GM21825 (cell line): Measurements from ENCODE around the gene PEX14.

ENCODE experiments used
- ATAC-seq: cut with Tn5 transposase; IDR thresholded peaks from one replicate; pipeline ENCODE4 v1.9.1; 2021; ENCODE audit warnings: mild to moderate bottlenecking, moderate library complexity; ENCODE audit not compliant: unreplicated experiment

Gene PEX14

GRCh38 chr1:10515976-10516750 is 41.4 kb downstream of the PEX14 start:
- ATAC-seq: no peak

DNA sequence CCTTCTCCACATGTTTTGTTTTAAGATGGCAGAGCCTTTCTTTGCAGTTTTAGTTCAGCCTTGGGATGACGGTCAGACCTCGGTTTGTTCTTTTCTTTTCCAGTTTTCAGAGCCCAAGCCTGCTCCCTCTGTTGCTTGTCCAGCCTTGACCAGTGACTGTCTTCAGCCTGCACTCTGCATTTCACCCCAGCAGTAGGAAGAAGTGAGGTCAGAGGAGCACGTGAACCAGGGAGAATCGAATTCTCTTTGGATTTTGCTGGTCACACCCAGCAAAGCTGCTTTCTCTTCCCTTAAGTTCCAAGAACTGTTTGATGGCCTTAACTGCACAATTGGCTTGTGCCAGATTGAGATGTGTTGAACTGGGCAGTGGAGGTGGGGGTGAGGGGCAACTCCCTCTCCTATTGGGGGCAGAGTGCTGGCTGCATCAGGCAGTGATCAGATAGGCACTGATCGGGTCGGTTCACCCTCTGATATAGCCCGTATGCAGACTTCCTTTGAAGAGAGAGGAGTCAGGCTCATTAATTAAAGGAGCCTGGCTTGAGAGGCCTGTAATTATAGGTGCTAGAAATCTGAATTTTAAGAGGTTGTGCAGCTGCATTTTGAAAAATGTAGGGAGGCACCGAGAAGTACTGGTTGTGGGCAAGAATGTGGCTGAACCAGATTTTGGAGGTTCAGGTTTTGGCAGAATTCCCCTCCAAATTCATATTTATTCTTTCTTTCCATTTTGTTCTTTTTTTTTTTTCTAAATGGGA is 42.4 kb downstream of the PEX14 start:
- ATAC-seq: no peak

DNA sequence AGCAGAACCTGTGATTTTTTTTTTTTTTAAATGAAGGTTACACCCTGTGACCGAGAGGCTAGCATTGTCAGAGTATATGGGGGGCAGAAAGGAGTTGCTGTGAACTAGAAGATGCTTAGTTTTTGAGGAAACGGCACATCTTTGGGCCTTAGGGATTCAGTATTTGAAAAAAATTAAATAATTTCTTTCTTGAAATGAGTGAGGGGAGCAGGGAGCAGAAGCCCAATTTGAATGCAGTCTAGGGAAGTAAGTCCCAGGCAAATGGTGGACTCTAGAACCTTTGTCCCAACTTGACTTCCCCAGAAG is 42.9 kb downstream of the PEX14 start:
- ATAC-seq: no peak

DNA sequence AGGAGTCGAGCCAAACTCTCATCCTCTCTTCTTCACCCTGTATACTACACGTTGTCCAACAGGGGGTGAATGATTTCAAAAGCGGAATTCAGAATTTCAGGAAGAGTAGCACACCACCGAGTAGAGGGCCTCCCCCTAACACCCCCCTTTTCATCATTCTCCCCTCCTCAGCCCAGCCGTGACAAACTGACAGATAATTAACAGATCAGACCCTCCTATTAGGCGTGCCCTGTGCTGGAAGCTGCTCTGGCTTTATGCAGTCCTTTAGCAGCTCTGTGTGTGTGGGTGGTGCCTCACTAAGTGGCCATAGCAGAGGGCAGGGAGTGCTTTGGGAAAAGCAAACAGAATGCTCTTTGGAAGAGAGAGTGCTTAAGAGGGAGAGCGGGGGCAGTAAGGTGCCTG is 44.3 kb downstream of the PEX14 start:
- ATAC-seq: no peak

DNA sequence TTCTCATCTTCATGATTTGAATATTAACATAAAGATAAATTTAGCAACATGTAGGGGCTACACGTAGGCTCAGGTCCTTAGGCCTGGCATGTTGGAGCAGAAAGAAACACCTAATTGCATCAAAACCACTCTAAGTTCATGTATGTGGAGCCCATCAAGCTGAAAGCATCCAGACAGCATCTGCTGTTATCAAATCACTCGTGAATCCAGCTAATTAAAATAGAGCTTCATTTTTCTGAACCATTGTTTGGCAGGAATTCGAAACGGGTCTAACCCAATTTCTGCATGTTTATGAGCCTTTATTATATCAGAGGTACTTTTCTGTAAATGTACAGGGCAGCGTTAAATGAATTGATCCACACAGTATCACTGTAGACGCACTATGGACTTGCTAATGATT is 45.7 kb downstream of the PEX14 start:
- ATAC-seq: no peak

DNA sequence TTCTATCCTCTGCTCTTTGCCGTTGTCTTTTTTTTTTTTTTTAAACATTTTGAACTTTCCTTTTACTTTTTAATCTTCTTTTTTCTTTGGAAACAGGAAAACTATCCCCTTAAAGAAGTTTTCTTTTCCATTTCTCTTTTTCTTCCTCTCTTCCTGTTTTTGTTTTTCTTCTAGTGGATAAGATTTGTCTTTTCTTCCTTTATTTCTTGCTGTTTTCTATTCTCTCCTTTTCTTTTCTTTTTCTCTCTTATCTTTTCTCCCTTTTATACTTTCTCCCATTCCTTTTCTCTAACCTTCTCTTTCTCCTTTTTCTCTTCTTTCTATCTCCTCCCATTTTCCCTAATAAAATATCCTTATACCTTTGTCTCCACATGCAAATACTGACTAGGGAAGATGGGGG is 46.2 kb downstream of the PEX14 start:
- no peak for ATAC-seq

DNA sequence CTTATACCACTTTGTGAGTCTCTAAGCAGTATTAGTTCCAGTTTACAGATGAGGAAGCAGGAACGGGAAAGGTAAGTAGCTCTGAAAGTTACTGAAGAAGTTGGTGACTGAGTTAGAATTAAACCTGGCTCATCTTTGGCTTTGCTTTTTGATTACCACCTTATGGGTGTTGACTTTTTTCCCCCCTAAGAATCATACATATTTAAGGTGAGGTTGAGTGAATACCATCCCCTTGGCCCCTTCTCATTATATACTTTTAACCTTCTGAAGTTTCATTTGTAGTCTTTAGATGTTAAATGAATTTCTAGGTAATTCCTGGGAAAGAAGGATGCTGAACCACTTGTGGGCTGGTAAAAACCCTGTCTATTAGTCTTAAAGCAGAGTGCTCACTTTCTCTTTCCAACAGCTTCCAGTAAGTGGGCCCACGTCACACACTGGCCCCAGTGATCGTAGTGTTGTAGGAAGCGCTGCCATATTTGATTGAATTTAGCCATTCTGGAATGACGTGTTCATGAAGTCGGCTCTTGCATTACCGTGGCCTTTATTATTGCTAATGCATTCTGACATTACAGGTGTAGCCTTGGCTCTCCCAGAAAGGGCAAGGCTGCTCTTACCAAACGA is 46.9 kb downstream of the PEX14 start:
- no peak for ATAC-seq

- ATAC-seq: no peak
These were observed 47.6 kb downstream of the PEX14 start for GRCh38 chr1:10522322-10522860.

GRCh38 chr1:10525208-10525607 is 50.5 kb downstream of the PEX14 start:
- no peak for ATAC-seq

DNA sequence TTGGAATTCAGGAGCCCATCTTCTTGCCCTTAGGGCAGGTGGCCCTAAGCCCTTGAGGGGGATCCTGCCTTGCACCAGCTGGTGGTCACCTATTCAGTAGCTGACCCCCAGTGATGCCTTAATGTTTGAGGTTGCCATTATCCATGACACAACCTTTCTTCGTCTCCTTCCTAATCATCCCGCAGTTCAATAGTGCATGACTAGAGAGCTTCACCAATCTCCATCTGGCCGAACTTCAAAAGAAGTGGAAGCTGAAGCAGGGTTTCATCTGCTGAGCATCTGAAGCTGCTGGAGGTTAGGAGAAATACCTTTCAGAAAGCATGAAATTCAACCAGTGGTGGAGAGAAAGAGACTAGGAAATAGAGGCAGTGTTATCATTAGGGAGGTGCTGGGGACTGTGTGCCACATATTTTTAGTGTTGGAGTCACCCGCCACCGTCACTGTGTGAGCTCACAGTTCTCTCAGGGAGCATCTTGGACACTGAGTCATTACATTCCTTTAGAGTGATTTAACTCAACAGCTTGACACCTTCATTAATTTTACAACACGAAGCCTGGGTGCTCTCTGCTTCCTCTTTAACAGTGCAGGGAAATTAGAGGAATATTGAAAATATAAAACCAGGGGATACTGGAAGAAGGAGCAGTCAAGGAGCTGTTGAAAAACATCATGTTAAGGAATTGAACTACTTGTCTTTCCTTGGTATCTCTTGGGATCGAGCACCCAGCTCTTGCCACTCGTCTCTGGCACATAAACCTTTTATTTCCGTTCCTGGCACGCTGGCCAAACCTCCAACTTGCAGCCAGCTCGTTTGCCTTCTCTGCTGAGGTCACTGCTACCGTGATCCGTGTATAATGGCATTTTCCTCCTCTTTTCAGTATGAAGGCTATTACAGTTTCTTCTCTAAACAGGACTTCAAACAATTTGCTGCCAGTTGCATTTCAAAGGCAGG is 53.6 kb downstream of the PEX14 start:
- no peak for ATAC-seq

DNA sequence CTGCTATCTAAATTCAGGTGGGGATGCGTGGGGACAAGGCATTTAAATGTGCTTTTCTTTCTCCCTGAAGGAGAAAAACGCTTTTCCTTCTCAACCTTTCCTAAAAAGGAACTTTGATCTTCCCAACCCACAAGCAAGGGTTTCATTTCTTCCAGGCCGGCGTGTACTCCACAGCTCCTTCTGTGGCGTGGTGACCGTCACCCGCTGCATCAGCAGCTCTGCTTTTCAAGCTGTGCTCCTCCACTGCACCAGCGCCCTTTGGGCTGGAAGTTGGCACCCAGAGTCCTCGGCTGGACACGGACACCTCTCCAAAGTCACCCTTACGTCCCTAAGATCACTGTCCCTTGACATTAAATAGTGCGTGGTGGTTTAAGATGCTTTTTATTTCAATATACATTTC is 54.3 kb downstream of the PEX14 start:
- ATAC-seq: no peak

- no peak for ATAC-seq
These were observed 55.0 kb downstream of the PEX14 start for GRCh38 chr1:10529765-10530164.

DNA sequence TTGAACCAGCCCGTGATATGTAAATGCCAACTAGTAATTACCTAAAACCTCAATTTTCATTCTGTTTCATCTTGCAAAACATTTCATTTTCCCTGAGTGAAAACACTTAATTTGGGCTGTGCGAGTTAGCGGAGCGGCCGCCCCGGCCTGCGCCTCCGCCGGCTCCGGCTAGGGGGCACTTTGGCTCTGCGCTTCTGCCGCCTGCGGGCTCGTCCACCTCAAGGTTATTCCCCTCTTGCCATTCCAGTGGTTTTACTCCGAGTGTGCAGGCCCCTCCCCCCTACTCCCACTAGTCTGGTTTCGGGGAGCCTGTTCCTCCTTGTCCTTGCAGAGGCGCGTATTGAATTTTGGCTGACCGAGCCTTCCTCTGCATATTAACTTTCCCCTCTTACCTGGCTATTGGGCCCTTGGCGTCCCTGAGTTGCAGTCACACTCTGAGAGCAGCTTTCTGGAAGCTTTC is 55.6 kb downstream of the PEX14 start:
- no peak for ATAC-seq

DNA sequence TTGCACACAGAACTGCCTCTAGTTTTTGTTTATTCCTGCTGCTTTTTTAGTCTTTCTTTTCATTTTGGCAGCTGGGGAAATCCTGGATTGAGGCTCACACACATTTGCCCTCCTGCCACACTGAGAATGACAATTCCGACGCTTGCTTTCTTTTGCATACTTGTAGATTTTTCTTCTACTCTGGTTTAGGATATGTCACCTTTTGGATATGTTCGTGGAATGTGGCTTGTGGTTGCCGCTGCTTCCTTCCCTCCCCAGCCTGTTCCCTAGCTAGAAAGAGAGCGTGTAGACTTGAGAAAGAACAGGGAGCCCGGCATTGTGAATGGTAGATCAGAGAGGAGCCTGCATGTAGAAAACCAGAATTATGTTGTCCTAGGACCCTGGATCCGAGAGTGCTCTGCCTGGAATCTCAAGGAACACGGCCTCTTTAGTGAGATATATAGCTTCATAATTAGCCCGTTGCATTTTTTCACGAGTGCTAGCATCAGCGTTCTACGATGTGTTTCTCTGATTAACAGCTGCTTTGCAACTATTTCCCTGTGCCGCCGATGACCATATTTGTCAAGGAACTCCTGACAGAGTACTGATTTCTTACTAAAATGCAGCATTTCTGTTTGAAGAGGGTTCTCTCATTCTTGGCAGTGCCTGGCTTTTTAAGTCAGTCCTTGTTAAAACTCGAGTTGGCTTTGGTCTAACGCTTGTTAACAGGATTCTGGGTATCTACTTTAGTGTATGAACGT is 56.2 kb downstream of the PEX14 start:
- no peak for ATAC-seq

DNA sequence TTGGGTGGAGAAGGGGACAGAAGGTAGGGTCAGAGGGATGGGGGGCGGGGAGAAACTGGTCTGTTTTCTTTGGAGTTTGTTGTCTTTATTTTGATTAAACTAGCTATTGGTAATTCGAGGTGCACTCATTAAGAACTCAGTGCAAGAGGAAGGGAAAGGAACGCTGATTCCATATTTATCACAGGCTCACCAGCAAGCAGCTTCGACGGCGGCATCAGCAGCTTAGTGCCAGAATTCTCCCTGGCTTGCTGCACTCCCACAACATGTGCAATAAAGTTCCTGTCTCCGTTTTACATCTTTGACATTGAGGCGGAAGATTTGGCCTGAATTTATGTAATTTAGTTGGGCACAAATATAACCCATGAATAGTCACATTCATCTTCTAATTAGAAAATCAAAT is 57.6 kb downstream of the PEX14 start:
- ATAC-seq: no peak

- ATAC-seq: no peak
These were observed 59.8 kb downstream of the PEX14 start for GRCh38 chr1:10534519-10534918.

- ATAC-seq: no peak
These were observed 61.5 kb downstream of the PEX14 start for GRCh38 chr1:10536133-10536770.

GRCh38 chr1:10537082-10537766 is 62.5 kb downstream of the PEX14 start:
- no peak for ATAC-seq
